HT-29 (cell line): ENCODE measurements around the gene NPFF. TPM values are rescaled to one million over a fixed set of nuclear protein-coding genes. Genes with fewer than 3 reads are reported as not detected.
A peak's percentile ranks its signal among the peaks of the same experiment; 100 is the strongest.

Experiments used
- DNase-seq: peaks from one replicate; pipeline ENCODE4 v3.0.0-alpha.2; 2015; ENCODE audit warnings: low spot score
- total RNA-seq: library from RNA; depleted of rRNA; stranded (reverse); fragments of >200 nt; shearing (Covaris generic); gene quantifications from 2 replicates; pipeline ENCODE4 v1.2.3, GENCODE V29; 2014

NPFF gene
- total RNA-seq, 1 experiment from 2014 or later, result not detected

GRCh38 chr12:53514628-53515290 lies 7.5 kb upstream of the NPFF start:
- DNase-seq, result no peak

DNA sequence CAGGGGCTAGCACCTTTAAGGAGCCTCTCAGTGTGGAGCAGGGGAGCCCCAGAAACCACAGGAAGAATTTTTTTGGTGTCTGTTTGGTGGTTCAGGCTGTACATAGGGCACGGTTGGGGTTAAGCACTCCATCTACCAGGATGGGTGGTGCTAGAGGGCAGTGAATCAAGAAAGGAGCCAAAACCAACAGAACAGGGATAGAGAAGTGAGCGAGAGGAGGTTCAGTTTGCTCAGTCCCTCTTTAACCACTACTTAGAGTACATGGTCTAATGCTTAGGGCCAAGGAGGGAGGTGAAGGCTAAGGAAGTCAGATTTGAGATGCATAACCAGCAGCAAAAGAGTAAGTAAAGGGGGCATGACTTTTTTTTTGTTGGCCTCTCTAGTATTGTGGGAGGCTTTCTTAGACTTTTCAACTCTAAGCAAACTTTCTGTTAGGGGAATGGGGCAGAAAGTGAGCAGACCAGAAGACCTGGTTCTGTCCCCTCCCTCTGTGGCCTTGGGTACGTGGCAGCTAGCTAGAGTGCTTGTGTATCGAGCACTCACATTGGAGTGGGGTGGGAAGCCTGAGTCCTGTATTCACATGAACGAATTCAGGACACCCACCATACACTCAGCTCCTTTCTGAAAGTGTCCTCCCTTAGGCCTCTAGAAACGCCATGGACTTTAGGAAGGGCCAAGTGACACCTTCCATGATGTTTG lies 6.6 kb upstream of the NPFF start:
- DNase-seq, result peak; percentile 14

DNA sequence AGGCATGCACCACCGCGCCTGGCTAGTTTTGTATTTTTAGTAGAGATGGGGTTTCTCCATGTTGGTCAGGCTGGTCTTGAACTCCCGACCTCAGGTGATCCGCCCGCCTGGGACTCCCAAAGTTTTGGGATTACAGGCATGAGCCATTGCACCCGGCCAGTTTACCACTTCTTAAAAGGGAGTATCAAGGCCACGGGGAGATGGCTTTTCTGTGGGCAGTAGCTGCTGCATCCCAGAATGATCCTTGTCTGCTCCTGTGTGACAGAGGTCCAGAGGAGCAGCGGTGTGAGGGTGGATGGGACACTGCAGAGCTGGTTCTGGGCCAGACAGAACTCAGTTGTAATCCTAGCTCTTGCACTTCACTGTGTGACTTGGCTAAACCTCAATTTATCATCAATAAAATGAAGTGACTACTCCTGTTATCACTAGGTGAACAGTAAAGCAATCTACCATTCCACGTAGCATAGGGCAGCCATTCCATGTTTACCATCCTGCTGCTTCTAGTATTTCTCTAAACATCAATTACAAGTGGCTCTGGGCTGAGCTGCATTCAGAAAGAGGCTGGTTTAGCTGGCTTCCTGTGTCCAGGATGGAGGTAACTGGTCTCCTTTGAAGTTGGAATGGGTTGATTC lies 3.0 kb upstream of the NPFF start:
- no peak for DNase-seq

DNA sequence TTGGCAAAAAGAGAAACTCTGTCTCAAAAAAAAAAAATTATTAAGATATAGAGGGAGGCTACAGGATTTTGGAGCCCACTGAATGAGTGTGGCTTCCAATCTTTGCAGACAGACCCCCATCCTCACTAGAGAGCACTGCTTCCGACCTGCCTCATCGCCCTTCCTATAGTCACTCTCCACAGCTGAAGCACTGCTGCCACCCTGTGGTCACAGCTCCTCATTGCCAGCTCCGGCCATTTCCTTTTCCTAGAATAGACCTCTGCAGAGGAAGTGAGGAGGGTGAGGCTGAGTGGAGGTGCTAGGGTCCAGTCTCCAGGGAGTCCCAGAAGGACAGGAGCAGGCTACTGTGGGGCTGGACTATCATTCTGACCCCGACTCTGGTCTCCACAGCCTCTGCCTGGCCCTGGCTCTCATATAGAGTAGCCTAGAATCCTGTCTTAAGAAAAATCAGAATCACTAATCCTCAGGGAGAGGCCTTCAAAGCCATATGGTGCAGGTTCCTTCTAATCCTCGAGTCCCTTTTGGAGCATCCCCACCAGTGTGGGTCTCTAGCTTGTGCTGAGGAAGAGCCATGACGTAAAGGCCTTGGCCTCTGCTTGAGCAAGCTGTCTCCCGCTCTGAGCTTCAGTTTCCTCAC lies 1.4 kb upstream of the NPFF start:
- DNase-seq, result peak; percentile 95

GRCh38 chr12:53507603-53507885 lies 260 bp upstream of the NPFF start:
- DNase-seq, result no peak

GRCh38 chr12:53506450-53506785 lies 866 bp downstream of the NPFF start:
- DNase-seq, result no peak

GRCh38 chr12:53505555-53506449 lies 1.5 kb downstream of the NPFF start:
- DNase-seq, result no peak

DNA sequence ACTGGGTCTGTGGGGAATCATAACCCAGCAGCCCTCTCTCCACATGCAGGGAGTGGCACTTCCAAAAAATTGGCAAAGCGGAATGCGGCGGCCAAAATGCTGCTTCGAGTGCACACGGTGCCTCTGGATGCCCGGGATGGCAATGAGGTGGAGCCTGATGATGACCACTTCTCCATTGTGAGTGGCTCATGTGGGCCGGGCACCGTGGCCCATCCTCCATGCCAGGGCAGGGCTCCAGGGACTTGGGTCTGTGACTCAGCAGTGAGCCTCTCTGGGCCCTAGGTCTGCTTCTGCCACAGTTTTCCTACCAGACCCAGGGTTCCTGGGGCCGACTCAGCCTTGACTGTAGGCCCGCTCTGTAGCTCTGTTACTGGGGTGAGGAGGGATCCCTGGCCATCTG lies 2.2 kb downstream of the NPFF start:
- DNase-seq, result no peak

DNA sequence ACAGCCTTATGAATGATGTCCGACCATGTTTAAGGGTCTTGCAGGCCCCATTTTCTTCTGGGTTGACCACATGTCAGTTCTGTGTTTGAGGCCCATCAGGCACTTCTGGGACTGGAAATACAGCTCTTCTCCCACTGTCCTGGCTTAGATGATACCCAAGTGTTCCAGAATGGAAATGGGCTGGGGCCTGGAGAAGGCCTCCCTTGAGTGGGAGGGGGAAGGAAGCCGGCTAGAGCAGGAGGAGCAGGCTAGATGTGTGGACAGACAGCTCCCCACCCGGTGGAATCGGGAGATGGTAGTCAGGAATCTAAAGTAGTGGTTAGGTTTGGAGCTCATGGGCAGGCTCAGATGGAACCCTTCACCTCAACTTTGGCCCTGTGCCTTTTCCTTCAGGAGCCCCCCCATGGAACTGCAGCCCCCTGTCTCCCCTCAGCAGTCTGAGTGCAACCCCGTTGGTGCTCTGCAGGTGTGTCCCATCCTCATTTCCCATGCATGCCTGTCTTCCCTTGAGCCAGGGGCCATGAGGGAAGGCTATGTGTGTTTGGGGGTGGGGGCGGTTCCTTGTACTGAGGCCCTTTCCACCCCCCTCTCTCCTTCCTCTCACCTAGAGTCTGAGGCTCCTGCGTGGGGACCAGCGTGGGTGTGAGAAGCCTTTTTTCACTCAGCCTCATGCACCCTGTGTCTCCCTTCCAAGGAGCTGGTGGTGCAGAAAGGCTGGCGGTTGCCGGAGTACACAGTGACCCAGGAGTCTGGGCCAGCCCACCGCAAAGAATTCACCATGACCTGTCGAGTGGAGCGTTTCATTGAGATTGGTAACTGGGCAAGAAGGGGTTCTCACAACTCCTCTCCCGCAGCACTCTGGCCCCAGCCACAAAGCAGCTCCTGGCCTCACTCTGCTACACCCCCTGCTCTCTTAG lies 3.0 kb downstream of the NPFF start:
- DNase-seq, result no peak

GRCh38 chr12:53502983-53503728 lies 4.1 kb downstream of the NPFF start:
- DNase-seq, result no peak

DNA sequence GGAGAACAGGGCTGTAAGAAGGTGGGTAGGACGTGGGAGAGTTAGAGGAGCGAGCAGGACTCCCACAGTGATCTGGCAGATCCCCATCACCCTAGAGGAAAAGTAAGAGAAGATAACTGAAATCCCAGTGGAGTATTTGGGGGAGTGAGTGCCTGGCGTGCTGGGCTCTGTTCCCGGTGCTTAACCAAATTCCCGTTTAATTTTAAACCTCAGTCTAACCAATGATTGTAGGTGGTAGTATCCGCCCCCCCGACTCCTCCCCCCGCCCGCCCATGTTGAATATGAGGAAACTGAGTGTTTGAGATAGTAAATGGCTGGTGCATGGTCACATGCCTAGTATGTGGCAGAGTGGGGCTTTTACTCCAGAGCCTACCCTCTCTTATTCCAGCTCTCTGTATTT lies 5.0 kb downstream of the NPFF start:
- DNase-seq, result no peak

- no peak for DNase-seq
These were observed 5.6 kb downstream of the NPFF start for GRCh38 chr12:53501615-53502181.

- peak; percentile 98 for DNase-seq
These were observed 6.3 kb downstream of the NPFF start, which contains the start of gene TARBP2 for GRCh38 chr12:53500776-53501614. Gene TARBP2, plus strand, starts transcription at chr12:53501283. Its CDS starts 126 bp downstream, at chr12:53501409.

DNA sequence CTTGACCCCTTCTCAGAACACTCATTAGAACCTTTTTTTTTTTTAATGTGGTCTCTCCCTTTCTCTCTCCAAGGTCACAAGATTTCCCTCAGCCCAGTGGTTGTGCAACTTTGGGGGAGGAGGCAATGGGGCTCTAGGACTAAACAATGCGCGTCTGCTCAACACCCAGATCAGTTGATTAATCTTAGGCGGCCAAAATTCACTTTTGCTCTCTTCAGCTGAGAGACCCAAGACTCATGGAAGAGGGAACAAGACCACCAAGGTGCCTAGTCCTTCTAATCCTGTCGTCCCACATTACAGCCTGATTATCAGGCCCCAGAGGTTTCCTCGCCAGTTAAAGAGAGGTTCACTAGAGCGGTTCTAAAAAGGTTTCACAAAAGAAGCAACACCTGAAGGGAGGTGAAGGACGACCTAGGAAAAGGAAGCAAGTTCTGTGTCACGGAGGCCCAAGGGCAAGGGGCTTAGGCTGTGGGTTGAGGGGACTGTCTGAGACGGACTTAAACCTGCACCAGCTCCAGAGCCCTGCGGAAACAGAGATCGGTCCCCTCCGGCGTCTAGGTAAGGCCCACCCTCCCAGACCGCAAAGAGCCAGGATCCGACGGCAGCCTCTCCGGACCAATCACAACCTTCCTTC lies 7.0 kb downstream of the NPFF start:
- no peak for DNase-seq

DNA sequence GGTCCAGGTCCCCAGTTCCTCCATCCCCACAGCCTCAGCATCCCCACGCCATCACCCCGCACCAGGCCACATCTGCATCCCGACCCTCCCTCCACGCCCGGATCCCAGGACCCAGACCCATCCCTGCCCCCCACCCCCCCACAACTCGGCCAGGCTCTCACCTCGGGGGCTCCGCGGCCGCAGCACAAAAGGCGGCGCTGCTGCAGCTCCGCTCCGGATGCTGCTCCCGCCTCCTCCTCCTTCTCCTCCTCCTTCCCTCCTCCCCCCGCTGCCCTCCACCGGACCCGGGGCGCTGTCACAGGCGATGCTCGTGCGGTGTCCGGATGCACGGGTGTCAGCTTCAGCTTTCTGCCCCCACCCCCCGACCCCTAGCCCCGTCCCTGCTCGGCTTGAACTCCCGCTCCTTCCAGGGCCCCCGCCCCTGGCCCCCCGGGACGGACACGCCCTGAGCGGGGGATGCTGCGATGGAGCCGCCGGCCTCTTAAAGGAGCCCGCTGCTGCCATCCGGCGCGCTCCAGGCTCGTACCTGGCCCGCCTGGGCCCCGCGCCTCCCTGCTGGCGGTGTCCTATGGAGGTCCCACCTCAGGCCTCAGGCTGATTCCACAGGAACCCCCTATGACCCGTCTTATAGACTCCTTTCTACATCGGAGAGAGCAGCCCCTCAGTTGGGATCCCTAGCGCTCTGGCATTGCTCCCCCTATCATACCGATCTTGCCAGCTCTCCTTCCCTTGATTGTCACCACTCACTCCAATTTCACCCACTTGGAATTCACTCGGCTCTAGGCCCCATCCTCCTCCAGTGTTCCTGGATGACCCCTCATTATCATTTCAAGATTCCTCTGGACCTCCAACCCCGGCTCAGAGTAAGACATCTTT lies 7.8 kb downstream of the NPFF start, which contains the start of gene MAP3K12:
MAP3K12 (minus strand) TSS at position 193 of the 876 bp plus-strand sequence. CDS start 12,067 bp downstream, outside the sequence.
- DNase-seq, result no peak

GRCh38 chr12:53498235-53498630 lies 9.1 kb downstream of the NPFF start:
- no peak for DNase-seq

DNA sequence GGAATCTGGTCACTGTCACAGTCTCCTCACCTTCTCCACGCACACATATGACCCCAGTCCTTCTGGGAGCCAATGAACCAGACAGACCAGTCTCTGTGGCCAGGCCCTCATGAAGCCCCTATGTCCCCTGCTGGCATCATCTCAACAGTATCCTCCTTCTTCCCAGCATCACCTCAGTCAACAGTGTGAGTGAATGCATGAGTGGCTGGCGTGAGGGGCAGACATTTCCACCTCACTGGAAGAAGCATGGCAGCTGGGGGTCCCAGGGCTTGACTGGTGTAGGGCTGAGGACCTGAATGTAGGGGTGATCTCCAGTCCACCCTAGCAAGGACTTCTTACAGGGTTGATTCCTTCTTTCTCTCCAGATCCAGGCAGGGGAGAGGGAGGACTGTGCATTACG lies 9.8 kb downstream of the NPFF start:
- DNase-seq, result no peak
